Dedifferentiated amniotic fluid mesenchymal stem cell (primary cell): ENCODE results near the gene KTN1.

ENCODE experiments used
- DNase-seq: peaks from one replicate; pipeline ENCODE4 v3.0.0-alpha.2; 2016; ENCODE audit errors: extremely low spot score

The KTN1 gene

GRCh38 chr14:55715889-55716288 lies 135.9 kb downstream of the KTN1 start:
- peak; percentile 75 for DNase-seq

- DNase-seq: no peak
These were observed 137.6 kb downstream of the KTN1 start for GRCh38 chr14:55717621-55718020.

- no peak for DNase-seq
These were observed 138.5 kb downstream of the KTN1 start for GRCh38 chr14:55718551-55718950.

GRCh38 chr14:55720796-55721195 lies 140.8 kb downstream of the KTN1 start:
- DNase-seq: no peak

GRCh38 chr14:55721353-55721752 lies 141.3 kb downstream of the KTN1 start:
- peak; percentile 36 for DNase-seq

GRCh38 chr14:55722054-55722453 lies 142.0 kb downstream of the KTN1 start:
- no peak for DNase-seq

GRCh38 chr14:55724736-55725135 lies 144.7 kb downstream of the KTN1 start:
- DNase-seq: no peak

GRCh38 chr14:55730592-55731310 lies 150.7 kb downstream of the KTN1 start:
- DNase-seq: no peak

- no peak for DNase-seq
These were observed 151.4 kb downstream of the KTN1 start for GRCh38 chr14:55731311-55731872.

- DNase-seq: no peak
These were observed 152.0 kb downstream of the KTN1 start for GRCh38 chr14:55731881-55732498.

GRCh38 chr14:55733599-55733998 lies 153.6 kb downstream of the KTN1 start:
- no peak for DNase-seq
